HepG2 (cell line): ENCODE data around the gene LGALS1. TPM values are rescaled to one million over a fixed set of nuclear protein-coding genes. Genes with fewer than 3 reads are reported as not detected.

Experiments used
- CAMTA2 ChIP-seq: sonication (generic); formaldehyde crosslinking; IDR thresholded peaks from 2 replicates; pipeline ENCODE4 v1.4.0; 2020; ENCODE audit warnings: mild to moderate bottlenecking, missing genetic modification reagents, borderline replicate concordance
- HNF4A ChIP-seq: sonication (generic); formaldehyde crosslinking; IDR thresholded peaks from 2 replicates; pipeline ENCODE4 v1.4.0; 2020; ENCODE audit warnings: missing genetic modification reagents
- POLR2AphosphoS5 ChIP-seq: IDR thresholded peaks from 2 replicates; pipeline ENCODE4 v1.6.1; 2012; ENCODE audit warnings: low read depth, low read length
- SNAI1 ChIP-seq: sonication (generic); formaldehyde crosslinking; IDR thresholded peaks from 2 replicates; pipeline ENCODE4 v1.5.0; 2020; ENCODE audit warnings: mild to moderate bottlenecking, missing genetic modification reagents, borderline replicate concordance
- XBP1 ChIP-seq: sonication (generic); formaldehyde crosslinking; IDR thresholded peaks from 2 replicates; pipeline ENCODE4 v1.5.0; 2020; ENCODE audit warnings: missing genetic modification reagents
- ZNF3 ChIP-seq: IDR thresholded peaks from 2 replicates; pipeline ENCODE4 v1.7.0; 2017; ENCODE audit warnings: inconsistent platforms
- ZNF335 ChIP-seq: sonication (generic); formaldehyde crosslinking; IDR thresholded peaks from 2 replicates; pipeline ENCODE4 v1.4.0; 2020; ENCODE audit warnings: missing genetic modification reagents
- ZNF432 ChIP-seq: sonication (generic); formaldehyde crosslinking; IDR thresholded peaks from 2 replicates; pipeline ENCODE4 v1.5.0; 2020; ENCODE audit warnings: missing genetic modification reagents, mild to moderate bottlenecking, borderline replicate concordance
- ZNF543 ChIP-seq: sonication (generic); formaldehyde crosslinking; IDR thresholded peaks from 2 replicates; pipeline ENCODE4 v1.4.0; 2020; ENCODE audit warnings: mild to moderate bottlenecking, missing genetic modification reagents
- ZNF614 ChIP-seq: IDR thresholded peaks from 2 replicates; pipeline ENCODE4 v1.6.1; 2018; ENCODE audit warnings: missing biosample characterization, missing genetic modification reagents, inconsistent platforms, borderline replicate concordance
- ZNF841 ChIP-seq: sonication (generic); formaldehyde crosslinking; IDR thresholded peaks from 2 replicates; pipeline ENCODE4 v1.8.1; 2023; ENCODE audit warnings: missing genetic modification reagents, borderline replicate concordance
- polyA plus RNA-seq, 8 experiments: library from polyadenylated mRNA; depleted of rRNA in 3 of 8; stranded (reverse) in 7 of 8; unstranded in 1 of 8; fragments of >200 nt; fragmentation: Illumina TruSeq in 4 of 8; extraction: Trizol in 4 of 8; gene quantifications; 2 replicates each; pipeline versions ENCODE4 v1.2.1 to v1.2.3, GENCODE V29; 2011 to 2016; ENCODE audit warnings: low read depth in 4 of 8, missing spikeins in 1 of 8, mixed read lengths in 1 of 8; ENCODE audit not compliant: insufficient read depth in 1 of 8
- total RNA-seq, 5 experiments: library from RNA; depleted of rRNA; stranded (reverse); fragments of >200 nt; fragmentation: Illumina TruSeq; extraction: Trizol; gene quantifications; 2 replicates each; pipeline ENCODE4 v1.2.3, GENCODE V29; 2016; ENCODE audit warnings: low read depth in 1 of 5
- TF ChIP-seq, protein P1 (sequence below): sonication (generic); formaldehyde crosslinking; IDR thresholded peaks from 2 replicates; pipeline ENCODE4 v1.5.0; 2020; ENCODE audit warnings: mild to moderate bottlenecking, missing genetic modification reagents
- TF ChIP-seq, protein P2 (sequence below): IDR thresholded peaks from 2 replicates; pipeline ENCODE4 v1.4.0; 2020; ENCODE audit warnings: mild to moderate bottlenecking, missing genetic modification reagents
- TF ChIP-seq, protein P3 (sequence below): sonication (generic); formaldehyde crosslinking; IDR thresholded peaks from 2 replicates; pipeline ENCODE4 v1.5.0; 2020; ENCODE audit warnings: mild to moderate bottlenecking, missing genetic modification reagents, borderline replicate concordance

LGALS1 gene
- total and polyA plus RNA-seq, 2 of the 13 experiments (the other 11 are each of a cell fraction or from before 2014, with no cell fraction given) = 103 to 858 TPM

DNA sequence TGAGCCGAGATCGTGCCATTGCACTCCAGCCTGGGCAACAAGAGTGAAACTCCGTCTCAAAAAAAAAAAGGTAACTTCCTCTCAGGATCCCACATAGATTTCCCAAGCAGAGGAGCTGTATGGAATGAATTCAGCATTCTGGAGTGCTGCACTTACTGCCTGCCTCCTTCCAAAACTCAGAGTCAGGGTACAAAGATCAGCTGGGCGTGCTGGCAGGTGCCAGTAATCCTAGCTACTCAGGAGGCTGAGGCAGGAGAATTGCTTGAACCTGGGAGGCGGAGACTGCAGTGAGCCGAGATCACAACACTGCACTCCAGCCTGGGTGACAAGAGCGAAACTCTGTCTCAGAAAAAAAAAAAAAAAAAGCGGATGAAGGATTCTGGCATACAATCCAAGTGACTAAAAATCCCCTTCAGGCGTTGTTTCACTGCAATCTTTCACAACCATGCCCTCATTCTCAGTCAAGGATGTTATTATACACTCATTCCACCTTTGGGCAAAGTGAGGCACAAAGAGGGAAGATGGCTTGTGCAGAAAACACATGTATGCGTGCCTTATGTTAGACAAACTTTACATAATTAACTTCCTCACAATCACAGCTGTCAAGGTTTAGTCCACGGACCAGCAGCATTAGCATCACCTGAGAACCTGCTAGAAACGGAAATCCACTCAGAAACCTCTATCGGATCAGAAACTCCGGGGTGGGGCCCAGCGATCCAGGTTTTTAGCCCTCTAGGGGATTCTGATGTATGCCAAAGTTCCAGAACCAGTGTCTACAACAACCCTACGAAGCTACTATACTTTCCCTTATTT lies 9.6 kb downstream of the LGALS1 start (continued):
- peak; percentile 37; the same call in 1 of the 2 replicates for TF ChIP-seq SNAI1 (CRISPR knock-in tag)
- TF ChIP-seq HNF4A = peak; percentile 83
- TF ChIP-seq ZNF3 (CRISPR knock-in tag) = no peak
- no peak for TF ChIP-seq XBP1 (CRISPR knock-in tag)
- no peak for TF ChIP-seq ZNF335
- no peak for TF ChIP-seq ZNF432 (CRISPR knock-in tag)
- TF ChIP-seq POLR2AphosphoS5 = 0 out of 2 replicates have a peak, but pooled peaks have one; percentile 24
- TF ChIP-seq, protein P1, sequence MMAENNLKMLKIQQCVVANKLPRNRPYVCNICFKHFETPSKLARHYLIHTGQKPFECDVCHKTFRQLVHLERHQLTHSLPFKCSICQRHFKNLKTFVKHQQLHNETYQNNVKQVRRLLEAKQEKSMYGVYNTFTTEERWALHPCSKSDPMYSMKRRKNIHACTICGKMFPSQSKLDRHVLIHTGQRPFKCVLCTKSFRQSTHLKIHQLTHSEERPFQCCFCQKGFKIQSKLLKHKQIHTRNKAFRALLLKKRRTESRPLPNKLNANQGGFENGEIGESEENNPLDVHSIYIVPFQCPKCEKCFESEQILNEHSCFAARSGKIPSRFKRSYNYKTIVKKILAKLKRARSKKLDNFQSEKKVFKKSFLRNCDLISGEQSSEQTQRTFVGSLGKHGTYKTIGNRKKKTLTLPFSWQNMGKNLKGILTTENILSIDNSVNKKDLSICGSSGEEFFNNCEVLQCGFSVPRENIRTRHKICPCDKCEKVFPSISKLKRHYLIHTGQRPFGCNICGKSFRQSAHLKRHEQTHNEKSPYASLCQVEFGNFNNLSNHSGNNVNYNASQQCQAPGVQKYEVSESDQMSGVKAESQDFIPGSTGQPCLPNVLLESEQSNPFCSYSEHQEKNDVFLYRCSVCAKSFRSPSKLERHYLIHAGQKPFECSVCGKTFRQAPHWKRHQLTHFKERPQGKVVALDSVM (CRISPR knock-in tag) = peak; percentile 71; the same call in 1 of the 2 replicates
- TF ChIP-seq ZNF841 (CRISPR knock-in tag) = no peak
- TF ChIP-seq ZNF543 = 0 out of 2 replicates have a peak, but pooled peaks have one; percentile 21
- TF ChIP-seq ZNF614 (CRISPR knock-in tag) = 0 out of 2 replicates have a peak, but pooled peaks have one; percentile 23
- TF ChIP-seq CAMTA2 (CRISPR knock-in tag) = no peak
- TF ChIP-seq, protein P2, sequence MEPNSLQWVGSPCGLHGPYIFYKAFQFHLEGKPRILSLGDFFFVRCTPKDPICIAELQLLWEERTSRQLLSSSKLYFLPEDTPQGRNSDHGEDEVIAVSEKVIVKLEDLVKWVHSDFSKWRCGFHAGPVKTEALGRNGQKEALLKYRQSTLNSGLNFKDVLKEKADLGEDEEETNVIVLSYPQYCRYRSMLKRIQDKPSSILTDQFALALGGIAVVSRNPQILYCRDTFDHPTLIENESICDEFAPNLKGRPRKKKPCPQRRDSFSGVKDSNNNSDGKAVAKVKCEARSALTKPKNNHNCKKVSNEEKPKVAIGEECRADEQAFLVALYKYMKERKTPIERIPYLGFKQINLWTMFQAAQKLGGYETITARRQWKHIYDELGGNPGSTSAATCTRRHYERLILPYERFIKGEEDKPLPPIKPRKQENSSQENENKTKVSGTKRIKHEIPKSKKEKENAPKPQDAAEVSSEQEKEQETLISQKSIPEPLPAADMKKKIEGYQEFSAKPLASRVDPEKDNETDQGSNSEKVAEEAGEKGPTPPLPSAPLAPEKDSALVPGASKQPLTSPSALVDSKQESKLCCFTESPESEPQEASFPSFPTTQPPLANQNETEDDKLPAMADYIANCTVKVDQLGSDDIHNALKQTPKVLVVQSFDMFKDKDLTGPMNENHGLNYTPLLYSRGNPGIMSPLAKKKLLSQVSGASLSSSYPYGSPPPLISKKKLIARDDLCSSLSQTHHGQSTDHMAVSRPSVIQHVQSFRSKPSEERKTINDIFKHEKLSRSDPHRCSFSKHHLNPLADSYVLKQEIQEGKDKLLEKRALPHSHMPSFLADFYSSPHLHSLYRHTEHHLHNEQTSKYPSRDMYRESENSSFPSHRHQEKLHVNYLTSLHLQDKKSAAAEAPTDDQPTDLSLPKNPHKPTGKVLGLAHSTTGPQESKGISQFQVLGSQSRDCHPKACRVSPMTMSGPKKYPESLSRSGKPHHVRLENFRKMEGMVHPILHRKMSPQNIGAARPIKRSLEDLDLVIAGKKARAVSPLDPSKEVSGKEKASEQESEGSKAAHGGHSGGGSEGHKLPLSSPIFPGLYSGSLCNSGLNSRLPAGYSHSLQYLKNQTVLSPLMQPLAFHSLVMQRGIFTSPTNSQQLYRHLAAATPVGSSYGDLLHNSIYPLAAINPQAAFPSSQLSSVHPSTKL (CRISPR knock-in tag) = peak; percentile 34; the same call in 1 of the 2 replicates
- TF ChIP-seq, protein P3, sequence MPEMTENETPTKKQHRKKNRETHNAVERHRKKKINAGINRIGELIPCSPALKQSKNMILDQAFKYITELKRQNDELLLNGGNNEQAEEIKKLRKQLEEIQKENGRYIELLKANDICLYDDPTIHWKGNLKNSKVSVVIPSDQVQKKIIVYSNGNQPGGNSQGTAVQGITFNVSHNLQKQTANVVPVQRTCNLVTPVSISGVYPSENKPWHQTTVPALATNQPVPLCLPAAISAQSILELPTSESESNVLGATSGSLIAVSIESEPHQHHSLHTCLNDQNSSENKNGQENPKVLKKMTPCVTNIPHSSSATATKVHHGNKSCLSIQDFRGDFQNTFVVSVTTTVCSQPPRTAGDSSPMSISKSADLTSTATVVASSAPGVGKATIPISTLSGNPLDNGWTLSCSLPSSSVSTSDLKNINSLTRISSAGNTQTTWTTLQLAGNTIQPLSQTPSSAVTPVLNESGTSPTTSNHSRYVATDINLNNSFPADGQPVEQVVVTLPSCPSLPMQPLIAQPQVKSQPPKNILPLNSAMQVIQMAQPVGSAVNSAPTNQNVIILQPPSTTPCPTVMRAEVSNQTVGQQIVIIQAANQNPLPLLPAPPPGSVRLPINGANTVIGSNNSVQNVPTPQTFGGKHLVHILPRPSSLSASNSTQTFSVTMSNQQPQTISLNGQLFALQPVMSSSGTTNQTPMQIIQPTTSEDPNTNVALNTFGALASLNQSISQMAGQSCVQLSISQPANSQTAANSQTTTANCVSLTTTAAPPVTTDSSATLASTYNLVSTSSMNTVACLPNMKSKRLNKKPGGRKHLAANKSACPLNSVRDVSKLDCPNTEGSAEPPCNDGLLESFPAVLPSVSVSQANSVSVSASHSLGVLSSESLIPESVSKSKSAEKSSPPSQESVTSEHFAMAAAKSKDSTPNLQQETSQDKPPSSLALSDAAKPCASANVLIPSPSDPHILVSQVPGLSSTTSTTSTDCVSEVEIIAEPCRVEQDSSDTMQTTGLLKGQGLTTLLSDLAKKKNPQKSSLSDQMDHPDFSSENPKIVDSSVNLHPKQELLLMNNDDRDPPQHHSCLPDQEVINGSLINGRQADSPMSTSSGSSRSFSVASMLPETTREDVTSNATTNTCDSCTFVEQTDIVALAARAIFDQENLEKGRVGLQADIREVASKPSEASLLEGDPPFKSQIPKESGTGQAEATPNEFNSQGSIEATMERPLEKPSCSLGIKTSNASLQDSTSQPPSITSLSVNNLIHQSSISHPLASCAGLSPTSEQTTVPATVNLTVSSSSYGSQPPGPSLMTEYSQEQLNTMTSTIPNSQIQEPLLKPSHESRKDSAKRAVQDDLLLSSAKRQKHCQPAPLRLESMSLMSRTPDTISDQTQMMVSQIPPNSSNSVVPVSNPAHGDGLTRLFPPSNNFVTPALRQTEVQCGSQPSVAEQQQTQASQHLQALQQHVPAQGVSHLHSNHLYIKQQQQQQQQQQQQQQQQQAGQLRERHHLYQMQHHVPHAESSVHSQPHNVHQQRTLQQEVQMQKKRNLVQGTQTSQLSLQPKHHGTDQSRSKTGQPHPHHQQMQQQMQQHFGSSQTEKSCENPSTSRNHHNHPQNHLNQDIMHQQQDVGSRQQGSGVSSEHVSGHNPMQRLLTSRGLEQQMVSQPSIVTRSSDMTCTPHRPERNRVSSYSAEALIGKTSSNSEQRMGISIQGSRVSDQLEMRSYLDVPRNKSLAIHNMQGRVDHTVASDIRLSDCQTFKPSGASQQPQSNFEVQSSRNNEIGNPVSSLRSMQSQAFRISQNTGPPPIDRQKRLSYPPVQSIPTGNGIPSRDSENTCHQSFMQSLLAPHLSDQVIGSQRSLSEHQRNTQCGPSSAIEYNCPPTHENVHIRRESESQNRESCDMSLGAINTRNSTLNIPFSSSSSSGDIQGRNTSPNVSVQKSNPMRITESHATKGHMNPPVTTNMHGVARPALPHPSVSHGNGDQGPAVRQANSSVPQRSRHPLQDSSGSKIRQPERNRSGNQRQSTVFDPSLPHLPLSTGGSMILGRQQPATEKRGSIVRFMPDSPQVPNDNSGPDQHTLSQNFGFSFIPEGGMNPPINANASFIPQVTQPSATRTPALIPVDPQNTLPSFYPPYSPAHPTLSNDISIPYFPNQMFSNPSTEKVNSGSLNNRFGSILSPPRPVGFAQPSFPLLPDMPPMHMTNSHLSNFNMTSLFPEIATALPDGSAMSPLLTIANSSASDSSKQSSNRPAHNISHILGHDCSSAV (CRISPR knock-in tag) = no peak
